MCF 10A (cell line): ENCODE measurements around the gene KRTAP10-6. TPM values are rescaled to one million over a fixed set of nuclear protein-coding genes. Genes with fewer than 3 reads are reported as not detected.

Source experiments
- BruUV-seq: library from RNA; stranded (reverse); fragments of 400-500 nt; replicated peaks from 2 replicates; lab custom pipeline; 2021; lab: Mats Ljungman, UMichigan
- CTCF ChIA-PET: fragments of 300-600 bp; sonication (Branson Sonifier 250); formaldehyde crosslinking; extraction: SDS; loops from one replicate; lab custom pipeline; 2021; ENCODE audit warnings: antibody characterized with exemption, inconsistent platforms; lab: Yijun Ruan, JAX
- POLR2A ChIA-PET: fragments of 300-600, 350-650 bp; sonication (Branson Sonifier 250); formaldehyde crosslinking; extraction: SDS; loops from one replicate; lab custom pipeline; 2020; ENCODE audit warnings: antibody characterized with exemption, inconsistent platforms; lab: Yijun Ruan, JAX
- DNase-seq: peaks from one replicate; pipeline ENCODE4 v3.0.0-alpha.2; 2018; ENCODE audit not compliant: unreplicated experiment
- H3K27ac Mint-ChIP-seq: one replicate; pipeline ENCODE4 v1.8.0; 2022; ENCODE audit warnings: mild to moderate bottlenecking, low read depth, mixed read lengths; ENCODE audit not compliant: unreplicated experiment
- H3K27me3 Mint-ChIP-seq: one replicate; pipeline ENCODE4 v1.8.0; 2022; ENCODE audit warnings: mixed read lengths; ENCODE audit not compliant: insufficient read depth, unreplicated experiment
- H3K36me3 Mint-ChIP-seq: one replicate; pipeline ENCODE4 v1.8.0; 2022; ENCODE audit warnings: mild to moderate bottlenecking, moderate library complexity, mixed read lengths; ENCODE audit not compliant: insufficient read depth, unreplicated experiment
- H3K4me1 Mint-ChIP-seq: one replicate; pipeline ENCODE4 v1.8.0; 2022; ENCODE audit warnings: mixed read lengths; ENCODE audit not compliant: insufficient read depth, unreplicated experiment
- H3K4me3 Mint-ChIP-seq: one replicate; pipeline ENCODE4 v1.8.0; 2022; ENCODE audit warnings: mild to moderate bottlenecking, moderate library complexity, mixed read lengths; ENCODE audit not compliant: unreplicated experiment
- H3K9me3 Mint-ChIP-seq: one replicate; pipeline ENCODE4 v1.8.0; 2022; ENCODE audit warnings: mixed read lengths; ENCODE audit not compliant: unreplicated experiment
- CTCF ChIP-seq: fragments of 200-600 bp; IDR thresholded peaks from one replicate; pipeline ENCODE4 v1.8.0; 2022; ENCODE audit warnings: antibody characterized with exemption, mild to moderate bottlenecking; ENCODE audit not compliant: unreplicated experiment
- intact Hi-C: fragments of 100-400 bp; cut with micrococcal nuclease; formaldehyde crosslinking; loops from 2 replicates; pipeline ENCODE4 v1.14.1; 2022
- total RNA-seq: library from RNA; stranded (reverse); gene quantifications from 2 replicates; pipeline ENCODE4 v1.2.3, GENCODE V29; 2022

The KRTAP10-6 gene
- total RNA-seq, 1 experiment from 2014 or later = not detected

DNA sequence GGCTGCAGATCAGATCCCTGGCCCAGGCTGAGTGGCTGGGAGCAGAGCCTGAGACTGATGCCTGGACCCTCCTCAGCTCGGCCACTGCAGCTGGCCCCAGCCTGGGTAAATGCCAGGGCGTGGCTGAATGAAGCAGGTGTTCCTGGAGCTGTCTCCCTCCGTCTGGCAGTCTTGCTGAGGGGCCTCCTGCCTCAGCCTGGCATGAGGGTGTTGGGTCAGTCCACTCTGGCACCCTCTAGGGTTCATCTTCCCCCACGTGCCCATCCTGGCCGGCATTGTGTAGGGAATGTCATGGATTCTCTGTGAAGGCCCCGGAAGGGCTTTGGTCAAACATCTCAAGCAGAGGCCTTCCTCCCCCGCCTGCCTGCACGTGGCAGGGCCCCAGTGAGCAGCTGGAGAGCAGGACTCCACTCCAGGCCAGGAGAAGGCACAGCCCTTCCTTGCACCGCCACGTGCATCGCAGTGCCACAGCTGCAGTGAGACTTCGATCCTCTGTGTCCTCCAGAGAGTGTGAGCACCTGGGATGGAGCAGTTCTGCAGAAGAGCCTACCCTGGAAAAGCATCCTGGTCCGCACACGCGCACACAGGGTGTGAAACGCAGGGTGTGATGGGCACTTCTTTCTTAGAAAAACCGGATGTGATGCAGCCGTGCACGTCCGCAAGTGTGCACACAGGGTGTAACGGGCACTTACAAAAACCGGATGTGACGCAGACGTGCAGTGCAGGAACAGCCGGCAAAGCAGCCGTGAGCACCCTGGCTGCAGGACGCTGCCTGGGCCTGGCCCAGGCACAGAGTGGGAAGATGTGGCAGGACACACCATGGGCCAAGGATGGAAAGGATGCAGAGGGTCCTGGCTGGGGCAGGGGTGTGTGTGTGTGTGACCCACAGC lies 23.4 kb downstream of the KRTAP10-6 start:
- Mint-ChIP-seq H3K4me3 (no peak overlapping the region), H3K27me3 (peaks cover 24% of the 10 kb centered on the region), H3K9me3 (peaks cover 17% of the 10 kb centered on the region), H3K27ac (no peak overlapping the region), H3K4me1 (no peaks in the 10 kb centered on the region), H3K36me3 (no peaks in the 10 kb centered on the region)
- POLR2A ChIA-PET = no interaction called here
- DNase-seq = no peak
- BruUV-seq = no TSS peak
- no peak for TF ChIP-seq CTCF
- CTCF ChIA-PET = no interaction called here
- intact Hi-C loops = no loop called here

DNA sequence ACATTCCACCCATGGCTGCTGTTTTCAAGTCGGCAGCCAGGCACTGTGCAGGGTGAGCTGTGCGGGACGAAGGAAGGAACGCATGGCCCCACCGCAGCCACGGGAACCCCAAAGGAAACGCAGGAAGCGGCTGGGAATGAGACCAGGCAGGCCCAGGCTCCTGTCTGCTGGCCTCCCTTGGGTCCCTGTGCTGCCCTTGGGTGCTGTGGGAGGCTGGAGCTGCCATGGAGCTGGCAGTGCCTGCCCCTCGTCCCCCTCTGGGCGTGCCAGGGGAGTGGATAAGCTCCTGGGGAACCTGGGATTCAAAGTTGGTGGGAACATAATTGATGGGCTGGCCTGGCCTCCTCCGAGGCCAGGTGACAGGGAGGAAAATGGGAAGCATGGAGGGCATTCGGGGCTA lies 24.0 kb downstream of the KRTAP10-6 start:
- peaks cover 24% of the 10 kb centered on the region for H3K27me3 Mint-ChIP-seq
- DNase-seq = no peak
- H3K4me3 Mint-ChIP-seq = no peak overlapping the region
- H3K4me1 Mint-ChIP-seq = no peaks in the 10 kb centered on the region
- BruUV-seq = no TSS peak
- H3K27ac Mint-ChIP-seq = no peak overlapping the region
- TF ChIP-seq CTCF = no peak
- POLR2A ChIA-PET = no interaction called here
- no peaks in the 10 kb centered on the region for H3K36me3 Mint-ChIP-seq
- H3K9me3 Mint-ChIP-seq = peaks cover 17% of the 10 kb centered on the region
- CTCF ChIA-PET = interaction anchor here (0.5 kb wide), 1 partner anchor 237 kb away, joined by 3 read pairs; no protein-coding TSS in a partner anchor
- intact Hi-C loops = no loop called here

- H3K4me1 Mint-ChIP-seq = no peaks in the 10 kb centered on the region
- no peak overlapping the region for H3K4me3 Mint-ChIP-seq
- H3K27ac Mint-ChIP-seq = no peak overlapping the region
- ChIA-PET POLR2A (no interaction called here), CTCF (interaction anchor here (0.5 kb wide), 1 partner anchor 237 kb away, joined by 3 read pairs; no protein-coding TSS in a partner anchor)
- no peak for TF ChIP-seq CTCF
- no TSS peak for BruUV-seq
- H3K9me3 Mint-ChIP-seq = peaks cover 17% of the 10 kb centered on the region
- no peak for DNase-seq
- H3K36me3 Mint-ChIP-seq = no peaks in the 10 kb centered on the region
- H3K27me3 Mint-ChIP-seq = peaks cover 24% of the 10 kb centered on the region
- intact Hi-C loops = no loop called here
Measured at GRCh38 chr21:44567481-44568171, 24.7 kb downstream of the KRTAP10-6 start.

DNA sequence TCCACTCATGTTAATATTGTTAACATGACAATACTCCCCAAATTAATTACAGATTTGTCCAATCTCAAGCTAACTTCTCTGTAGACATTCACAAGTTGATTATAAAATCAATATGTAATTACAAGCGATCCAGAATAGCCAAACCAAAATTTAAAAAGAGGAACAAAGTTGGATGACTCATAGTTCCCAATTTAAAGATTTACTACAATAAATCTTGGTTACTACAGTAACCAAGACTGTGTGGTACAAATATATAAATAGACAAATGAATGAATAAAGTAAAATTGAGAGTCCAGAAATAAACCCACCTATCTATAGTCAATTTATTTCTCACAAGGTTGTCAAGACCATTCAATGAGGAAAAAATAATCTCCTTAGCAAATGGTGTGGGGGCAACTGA lies 25.9 kb downstream of the KRTAP10-6 start:
- H3K9me3 Mint-ChIP-seq = peaks cover 12% of the 10 kb centered on the region
- DNase-seq = no peak
- ChIA-PET CTCF (no interaction called here), POLR2A (no interaction called here)
- no peaks in the 10 kb centered on the region for H3K4me1 Mint-ChIP-seq
- no peak overlapping the region for H3K27ac Mint-ChIP-seq
- no peak overlapping the region for H3K4me3 Mint-ChIP-seq
- intact Hi-C loops = no loop called here
- no TSS peak for BruUV-seq
- H3K36me3 Mint-ChIP-seq = no peaks in the 10 kb centered on the region
- TF ChIP-seq CTCF = no peak
- H3K27me3 Mint-ChIP-seq = peaks cover 15% of the 10 kb centered on the region
